GM23338 (cell line): ENCODE measurements around the gene NOP9. TPM values are rescaled to one million over a fixed set of nuclear protein-coding genes. Genes with fewer than 3 reads are reported as not detected.

Experiments
- ATAC-seq: fragments of 200-7000 bp; cut with Tn5 transposase; 3 replicates; pipeline ENCODE4 v1.9.1; 2020
- DNase-seq: peaks from one replicate; pipeline ENCODE4 v3.0.0-alpha.2; 2015; ENCODE audit warnings: low spot score
- H2AFZ ChIP-seq: fragments of 200-600 bp; sonication (generic); 2 replicates; pipeline ENCODE4 v1.8.0; 2016; ENCODE audit warnings: antibody characterized with exemption, mild to moderate bottlenecking, moderate library complexity
- H3F3A ChIP-seq: fragments of 200-600 bp; sonication (generic); replicated peaks from 2 replicates; pipeline ENCODE4 v1.8.0; 2017; ENCODE audit warnings: antibody characterized with exemption, mixed run types, low read depth
- H3K27ac ChIP-seq: fragments of 200-600 bp; sonication (generic); 2 replicates; pipeline ENCODE4 v1.6.1; 2016; ENCODE audit warnings: low read depth
- H3K27me3 ChIP-seq: fragments of 200-600 bp; sonication (generic); 2 replicates; pipeline ENCODE4 v1.8.0; 2016; ENCODE audit warnings: mild to moderate bottlenecking, mixed run types, moderate library complexity; ENCODE audit not compliant: insufficient read depth
- H3K36me3 ChIP-seq: fragments of 200-600 bp; sonication (generic); 2 replicates; pipeline ENCODE4 v1.8.0; 2016; ENCODE audit warnings: mild to moderate bottlenecking; ENCODE audit not compliant: insufficient read depth
- H3K4me1 ChIP-seq: fragments of 200-600 bp; sonication (generic); 2 replicates; pipeline ENCODE4 v1.8.0; 2016; ENCODE audit warnings: mild to moderate bottlenecking, moderate library complexity; ENCODE audit not compliant: insufficient read depth
- H3K4me2 ChIP-seq: fragments of 200-600 bp; sonication (generic); 2 replicates; pipeline ENCODE4 v1.7.1; 2017; ENCODE audit warnings: mixed run types
- H3K4me3 ChIP-seq: fragments of 200-600 bp; sonication (generic); 2 replicates; pipeline ENCODE4 v1.6.1; 2016; ENCODE audit warnings: mixed run types
- H3K79me2 ChIP-seq: fragments of 200-600 bp; sonication (generic); replicated peaks from 2 replicates; pipeline ENCODE4 v1.8.0; 2017; ENCODE audit warnings: mild to moderate bottlenecking; ENCODE audit not compliant: insufficient read depth
- H3K9me2 ChIP-seq: fragments of 200-600 bp; sonication (generic); 2 replicates; pipeline ENCODE4 v1.8.0; 2017; ENCODE audit not compliant: insufficient read depth
- H4K20me1 ChIP-seq: fragments of 200-600 bp; sonication (generic); replicated peaks from 2 replicates; pipeline ENCODE4 v1.8.0; 2017; ENCODE audit warnings: mild to moderate bottlenecking; ENCODE audit not compliant: insufficient read depth
- H3K27ac Mint-ChIP-seq: 2 replicates; pipeline ENCODE4 v1.8.0; 2020; ENCODE audit warnings: inconsistent platforms, mild to moderate bottlenecking, moderate library complexity, mixed read lengths
- H3K27me3 Mint-ChIP-seq: 3 replicates; pipeline ENCODE4 v1.8.0; 2022; ENCODE audit warnings: low read depth, mild to moderate bottlenecking, moderate library complexity, mixed read lengths, inconsistent platforms; ENCODE audit not compliant: insufficient read depth, poor library complexity
- H3K36me3 Mint-ChIP-seq: 3 replicates; pipeline ENCODE4 v1.8.0; 2021; ENCODE audit warnings: low read depth, mild to moderate bottlenecking, inconsistent platforms, moderate library complexity, mixed read lengths
- H3K4me1 Mint-ChIP-seq: 3 replicates; pipeline ENCODE4 v1.8.0; 2020; ENCODE audit warnings: mild to moderate bottlenecking, inconsistent platforms, mixed read lengths
- H3K4me3 Mint-ChIP-seq: 3 replicates; pipeline ENCODE4 v1.8.0; 2021; ENCODE audit warnings: moderate library complexity, mild to moderate bottlenecking, inconsistent platforms, mixed read lengths
- H3K9me3 Mint-ChIP-seq: 3 replicates; pipeline ENCODE4 v1.8.0; 2020; ENCODE audit warnings: moderate library complexity, mild to moderate bottlenecking, inconsistent platforms, mixed read lengths
- CREB1 ChIP-seq: fragments of 250-450 bp; sonication (Bioruptor Pico); IDR thresholded peaks from 2 replicates; pipeline ENCODE4 v1.5.0; 2020; ENCODE audit warnings: low read depth, mild to moderate bottlenecking, moderate library complexity
- CTCF ChIP-seq, 2 experiments: fragments of 200-600 bp in 1 of 2; sonication (generic) in 1 of 2; conservative IDR thresholded peaks; 2 replicates each; pipeline versions ENCODE4 v1.5.1 to v1.6.1; 2016 to 2017; ENCODE audit warnings: antibody characterized with exemption in 2 of 2, low read depth in 2 of 2, mild to moderate bottlenecking in 2 of 2, moderate library complexity in 1 of 2
- ETS1 ChIP-seq: IDR thresholded peaks from 2 replicates; pipeline ENCODE4 v1.6.1; 2016; ENCODE audit warnings: antibody characterized with exemption
- EZH2 ChIP-seq: fragments of 200-600 bp; sonication (generic); IDR thresholded peaks from one replicate; pipeline ENCODE4 v1.8.0; 2017; ENCODE audit warnings: antibody characterized with exemption, mild to moderate bottlenecking, low read depth; ENCODE audit not compliant: unreplicated experiment
- EZH2phosphoT487 ChIP-seq: fragments of 200-600 bp; sonication (generic); IDR thresholded peaks from one replicate; pipeline ENCODE4 v1.8.1; 2018; ENCODE audit warnings: antibody characterized with exemption; ENCODE audit not compliant: unreplicated experiment
- JUNB ChIP-seq: IDR thresholded peaks from one replicate; pipeline ENCODE4 v1.6.1; 2016; ENCODE audit warnings: antibody characterized with exemption; ENCODE audit not compliant: unreplicated experiment
- NANOG ChIP-seq: IDR thresholded peaks from 2 replicates; pipeline ENCODE4 v1.6.1; 2016; ENCODE audit warnings: antibody characterized with exemption, borderline replicate concordance
- POLR2AphosphoS5 ChIP-seq: IDR thresholded peaks from 2 replicates; pipeline ENCODE4 v1.6.1; 2016; ENCODE audit warnings: antibody characterized with exemption, low read depth
- REST ChIP-seq: IDR thresholded peaks from one replicate; pipeline ENCODE4 v1.6.1; 2018; ENCODE audit warnings: antibody characterized with exemption; ENCODE audit not compliant: unreplicated experiment
- STAT1 ChIP-seq: IDR thresholded peaks from one replicate; pipeline ENCODE4 v1.6.1; 2016; ENCODE audit warnings: antibody characterized with exemption; ENCODE audit not compliant: unreplicated experiment
- ZNF114 ChIP-seq: fragments of 250-450 bp; sonication (Bioruptor Pico); IDR thresholded peaks from 2 replicates; pipeline ENCODE4 v1.5.0; 2020; ENCODE audit warnings: mild to moderate bottlenecking, moderate library complexity
- ZNF331 ChIP-seq: fragments of 250-450 bp; sonication (Bioruptor Pico); IDR thresholded peaks from 2 replicates; pipeline ENCODE4 v1.5.0; 2020; ENCODE audit warnings: low read depth, mild to moderate bottlenecking, moderate library complexity
- ZNF462 ChIP-seq: fragments of 250-450 bp; sonication (Bioruptor Pico); IDR thresholded peaks from 2 replicates; pipeline ENCODE4 v1.5.0; 2020; ENCODE audit warnings: mild to moderate bottlenecking, moderate library complexity
- polyA plus RNA-seq: library from polyadenylated mRNA; unstranded; fragments of >200 nt; fragmentation: Nextera tagmentation; extraction: Ambion mirVana; gene quantifications from 2 replicates; pipeline ENCODE4 v1.2.1, GENCODE V29; 2016
- total RNA-seq: library from RNA; depleted of rRNA; stranded (reverse); fragments of >200 nt; shearing (Covaris generic); gene quantifications from 2 replicates; pipeline ENCODE4 v1.2.3, GENCODE V29; 2014

NOP9 gene
- total and polyA plus RNA-seq, 2 experiments from 2014 or later, result 7.9 to 32.8 TPM

DNA sequence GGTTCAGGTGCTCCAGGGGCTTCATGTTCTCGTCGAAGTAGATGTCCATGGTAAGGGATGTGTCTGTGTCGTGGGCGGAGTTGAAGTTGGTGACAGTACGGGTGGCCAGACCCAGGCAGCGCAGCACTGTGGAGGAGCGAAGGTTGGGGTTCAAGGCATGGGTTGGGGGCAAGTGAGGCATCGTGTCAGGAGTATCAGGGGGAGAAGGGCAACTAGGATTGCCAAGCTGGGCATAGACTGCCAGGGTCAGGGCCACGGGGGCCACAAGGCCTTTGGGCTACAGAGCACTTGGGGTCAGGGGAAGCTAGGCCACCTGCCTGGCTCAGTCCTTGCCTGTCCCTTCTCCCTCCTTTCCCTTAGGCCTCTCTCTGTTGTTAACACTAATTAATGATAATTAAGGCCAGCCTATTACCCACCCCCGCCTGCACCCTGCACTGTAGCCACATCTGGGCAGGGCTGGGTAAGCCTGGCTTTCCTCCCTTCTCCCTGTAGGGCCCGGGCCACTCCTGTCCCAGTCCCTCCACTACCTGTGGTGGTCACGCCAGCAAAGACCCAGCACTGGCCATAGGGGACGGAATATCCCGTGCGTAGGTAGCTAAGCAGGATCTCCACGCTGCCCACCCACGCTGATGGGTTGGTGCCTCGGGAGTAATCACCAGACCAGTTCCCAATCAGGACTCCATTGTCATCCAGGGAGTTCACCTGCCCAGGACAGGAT lies 40.9 kb upstream of the NOP9 start:
- H3K4me2 ChIP-seq, result no peak overlapping the region
- Mint-ChIP-seq H3K36me3 (no peaks in the 10 kb centered on the region), H3K9me3 (no peaks in the 10 kb centered on the region), H3K4me1 (peaks cover 4% of the 10 kb centered on the region; the same call in 2 of the 3 replicates), H3K27me3 (peaks cover 16% of the 10 kb centered on the region), H3K4me3 (no peak overlapping the region), H3K27ac (no peak overlapping the region)
- DNase-seq, result no peak
- H3K36me3 ChIP-seq, result no peaks in the 10 kb centered on the region
- H3K27me3 ChIP-seq, result no peaks in the 10 kb centered on the region
- H3K9me2 ChIP-seq, result no peaks in the 10 kb centered on the region
- H2AFZ ChIP-seq, result no peak overlapping the region
- no peaks in the 10 kb centered on the region for H3F3A ChIP-seq
- no peak for TF ChIP-seq NANOG
- TF ChIP-seq ZNF462 (CRISPR knock-in tag), result no peak
- TF ChIP-seq REST, result no peak
- TF ChIP-seq ZNF331 (CRISPR knock-in tag), result no peak
- no peak for TF ChIP-seq JUNB
- TF ChIP-seq POLR2AphosphoS5, result no peak
- TF ChIP-seq ZNF114 (CRISPR knock-in tag), result no peak
- no peak for TF ChIP-seq ETS1
- TF ChIP-seq CREB1, result no peak
- no peak for TF ChIP-seq STAT1
- TF ChIP-seq CTCF (conservative IDR thresholded peaks at IDR 0.05; ENCODE audit: low read depth in 2 of 2), result no peak
- TF ChIP-seq EZH2phosphoT487, result no peak
- TF ChIP-seq EZH2, result no peak
- no peaks in the 10 kb centered on the region for H3K79me2 ChIP-seq
- ATAC-seq, result no peak
- no peak overlapping the region for H3K27ac ChIP-seq
- H3K4me3 ChIP-seq, result no peak overlapping the region
- H4K20me1 ChIP-seq, result no peaks in the 10 kb centered on the region
- H3K4me1 ChIP-seq, result no peaks in the 10 kb centered on the region
